LNCaP clone FGC (cell line): Measurements from ENCODE around the gene PDIA4.

Source experiments
- DNase-seq: peaks from one replicate; pipeline ENCODE4 v3.0.0-alpha.2; 2011; ENCODE audit warnings: low read depth
- H3K4me3 ChIP-seq: 2 replicates; pipeline ENCODE4 v1.5.1; 2011; ENCODE audit warnings: mild to moderate bottlenecking, low read depth, low read length, control low read depth
- CTCF ChIP-seq: IDR thresholded peaks from 2 replicates; pipeline ENCODE4 v1.5.1; 2012; ENCODE audit warnings: mild to moderate bottlenecking; ENCODE audit not compliant: control insufficient read depth, insufficient read depth; ENCODE audit errors: extremely low read depth

Gene PDIA4

GRCh38 chr7:148997497-148997896 is 30.8 kb downstream of the PDIA4 start:
- no peak for TF ChIP-seq CTCF
- no peak overlapping the region for H3K4me3 ChIP-seq
- no peak for DNase-seq

- no peak overlapping the region for H3K4me3 ChIP-seq
- TF ChIP-seq CTCF, result no peak
- no peak for DNase-seq
These were observed 33.7 kb downstream of the PDIA4 start for GRCh38 chr7:148994576-148994975.

- H3K4me3 ChIP-seq, result no peak overlapping the region
- no peak for DNase-seq
- no peak for TF ChIP-seq CTCF
These were observed 35.1 kb downstream of the PDIA4 start for GRCh38 chr7:148993193-148993592.

GRCh38 chr7:148991536-148991935 is 36.8 kb downstream of the PDIA4 start:
- no peak overlapping the region for H3K4me3 ChIP-seq
- no peak for DNase-seq
- TF ChIP-seq CTCF, result no peak

GRCh38 chr7:148987751-148988512 is 40.4 kb downstream of the PDIA4 start:
- no peak for DNase-seq
- H3K4me3 ChIP-seq, result peak overlapping the region; percentile 55
- no peak for TF ChIP-seq CTCF

- peak; percentile 87 for DNase-seq
- TF ChIP-seq CTCF, result no peak
These were observed 41.1 kb downstream of the PDIA4 start for GRCh38 chr7:148987010-148987750.

More at GRCh38 chr7:148987010-148987750, 41.1 kb downstream of the PDIA4 start:
- peak overlapping the region; percentile 55 for H3K4me3 ChIP-seq
